ENCODE data around the gene ZNF813.

Gene ZNF813

DNA sequence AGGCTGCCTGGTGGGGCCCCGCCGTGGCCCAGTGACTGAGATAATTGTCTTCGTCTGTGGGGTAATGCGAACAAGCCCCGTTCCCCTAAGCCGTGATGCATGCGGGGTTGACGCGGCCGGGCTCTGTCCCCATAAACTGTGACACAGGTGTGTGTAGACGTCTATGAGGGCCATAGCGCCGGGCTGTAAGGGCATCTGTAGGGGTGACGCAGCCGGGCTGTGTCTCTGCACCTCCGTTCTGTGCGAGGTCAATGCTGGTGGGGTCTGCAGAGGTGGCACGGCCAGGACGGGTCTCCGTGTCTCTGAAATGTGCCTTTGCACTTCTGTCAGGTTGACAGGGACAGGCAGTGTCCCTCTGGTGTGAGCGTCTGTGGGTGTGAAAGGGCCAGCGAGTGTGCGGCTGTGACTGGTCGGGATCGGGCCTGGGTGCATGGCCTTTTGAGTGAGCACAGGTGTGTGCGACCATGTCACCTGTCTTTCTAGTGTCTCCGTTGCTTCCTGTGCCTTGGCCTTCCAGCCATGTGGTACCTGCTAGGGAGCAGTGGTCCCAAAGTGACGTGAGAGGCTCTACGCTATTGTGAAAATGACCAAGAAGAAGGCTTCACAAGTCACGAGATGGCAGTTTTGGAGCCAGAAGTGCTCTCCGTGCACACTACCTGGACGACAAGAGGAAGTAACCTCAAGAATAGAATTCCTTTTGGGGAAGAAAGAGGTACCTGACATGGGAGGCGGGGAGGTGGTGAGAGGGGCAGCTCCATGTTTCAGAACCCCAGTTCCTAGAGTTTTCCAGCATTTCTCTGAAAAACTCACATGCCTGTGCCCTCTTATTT lies 54.1 kb downstream of the ZNF813 start:
- no peak for DNase-seq

- DNase-seq, result no peak
Observed at GRCh38 chr19:53525922-53526321, 58.4 kb downstream of the ZNF813 start.

GRCh38 chr19:53530622-53531021 lies 63.1 kb downstream of the ZNF813 start:
- DNase-seq, result no peak

GRCh38 chr19:53531457-53531856 lies 63.9 kb downstream of the ZNF813 start:
- no peak for DNase-seq

DNA sequence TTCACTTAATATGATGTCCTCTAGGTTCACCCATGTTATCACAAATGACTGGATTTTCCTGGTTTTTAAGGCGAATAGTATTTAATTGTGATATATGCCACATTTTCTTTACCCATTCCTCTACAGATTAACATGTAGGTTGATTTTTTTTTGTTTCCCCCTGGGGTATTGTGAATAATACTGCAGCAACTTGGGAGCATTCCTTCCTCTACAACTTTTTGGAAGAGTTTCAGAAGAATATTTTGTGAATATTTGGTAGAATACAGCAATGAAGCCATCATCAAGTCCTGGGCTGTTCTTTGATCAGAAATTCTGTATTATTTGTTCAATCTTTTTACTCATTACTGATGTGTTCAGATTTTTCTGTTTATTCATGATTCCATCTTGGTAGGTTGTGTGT lies 64.8 kb downstream of the ZNF813 start:
- no peak for DNase-seq

DNA sequence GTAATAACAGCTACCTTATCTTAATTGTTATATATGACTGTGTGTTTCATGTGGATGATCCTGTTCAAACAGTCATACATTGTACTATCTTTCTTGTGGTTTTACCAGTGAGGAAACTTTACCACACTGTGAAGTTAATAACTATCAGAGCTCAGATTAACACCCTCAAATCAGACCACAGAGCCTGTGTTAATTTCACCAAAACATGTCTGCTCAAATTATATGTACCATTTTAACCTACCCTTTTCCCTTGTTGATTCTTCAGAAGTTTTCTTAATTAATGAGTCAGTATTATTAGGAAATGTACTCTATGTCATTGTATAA lies 68.7 kb downstream of the ZNF813 start:
- no peak for DNase-seq

DNA sequence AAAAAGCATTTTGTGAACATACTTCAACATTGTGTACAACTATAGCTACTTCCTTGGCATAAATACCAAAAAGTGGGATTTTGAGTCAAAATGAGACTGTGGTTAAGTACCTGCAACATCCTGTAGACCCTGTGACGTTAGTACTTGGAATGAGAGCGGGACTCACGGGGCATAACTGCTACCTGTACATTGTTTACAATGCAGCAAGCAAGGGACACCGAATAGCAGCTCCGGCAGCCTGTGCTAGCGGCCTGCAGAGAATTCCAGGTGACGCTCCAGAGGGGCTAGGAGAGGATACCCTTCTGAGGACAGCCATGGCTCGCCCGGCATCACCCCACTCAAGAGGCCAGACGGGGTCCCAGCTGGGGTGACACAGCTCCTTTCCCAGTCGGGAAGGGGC lies 69.6 kb downstream of the ZNF813 start:
- DNase-seq, result peak; percentile 43

DNA sequence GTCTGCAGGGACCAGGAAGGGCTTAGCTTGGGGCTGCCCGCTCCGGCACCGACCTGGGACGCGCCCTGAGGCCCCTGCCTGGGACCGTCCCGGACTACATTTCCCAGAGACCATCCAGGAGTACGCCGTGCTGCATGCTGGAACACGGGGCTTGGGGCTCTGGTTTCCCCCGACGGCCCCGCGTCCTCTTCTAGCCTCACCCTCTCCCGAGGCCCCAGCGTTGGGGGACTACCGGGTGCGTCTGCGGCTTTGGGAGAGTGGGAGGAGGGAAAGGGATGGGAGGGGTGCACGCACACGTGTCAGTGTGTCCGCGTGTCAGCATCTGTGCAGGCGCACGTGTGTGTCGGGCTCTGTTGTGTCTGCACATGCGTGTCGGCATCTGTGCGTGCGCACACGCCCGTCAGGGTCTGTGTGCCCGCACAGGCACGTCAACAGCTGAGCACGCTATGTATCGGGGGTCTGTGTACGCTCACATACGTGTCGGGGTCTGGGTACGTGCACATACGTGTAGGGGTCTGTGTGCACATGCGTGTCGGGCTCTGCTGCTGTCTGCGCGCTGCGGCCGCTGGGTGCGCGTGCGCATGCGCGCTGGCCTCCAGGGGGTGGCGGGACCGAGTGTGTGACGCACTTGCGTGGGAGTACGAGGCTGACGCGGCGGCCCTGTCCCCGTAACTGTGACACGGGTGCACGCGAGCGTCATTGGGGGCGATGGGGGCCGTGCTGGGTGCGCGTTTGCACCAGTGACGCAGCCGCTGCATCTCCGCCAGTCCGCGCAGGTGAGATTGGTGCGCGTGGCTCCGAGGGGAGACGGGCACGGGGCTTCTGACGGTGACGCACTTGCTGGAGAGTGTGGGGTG lies 70.2 kb downstream of the ZNF813 start, which contains the start of gene ZNF331:
ZNF331 (plus strand) TSS at position 625 of the 857 bp plus-strand sequence. CDS start 31,232 bp downstream, outside the sequence.
- peak; percentile 75 for DNase-seq

- DNase-seq, result no peak
Observed at GRCh38 chr19:53538378-53539109, 71.0 kb downstream of the ZNF813 start.

GRCh38 chr19:53540091-53540490 lies 72.6 kb downstream of the ZNF813 start:
- no peak for DNase-seq

DNA sequence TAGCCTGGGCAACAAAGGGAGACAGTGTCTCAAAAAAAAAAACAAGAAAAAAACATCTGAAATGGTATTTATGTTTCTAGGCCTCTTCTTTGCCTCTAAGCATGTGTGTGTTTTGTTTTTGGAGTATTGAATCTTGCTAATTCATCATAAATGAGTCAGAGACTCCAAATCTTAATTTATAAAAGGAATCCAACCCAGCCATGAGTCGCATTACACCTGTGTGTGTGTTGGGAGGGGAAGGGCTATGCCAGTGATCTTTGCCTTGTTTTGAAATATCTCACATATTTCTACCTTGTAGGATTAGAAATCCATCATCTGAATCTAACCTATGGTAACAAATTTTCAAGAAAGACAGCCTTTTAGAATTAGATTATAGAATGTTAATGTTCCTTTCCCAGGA lies 74.4 kb downstream of the ZNF813 start:
- DNase-seq, result no peak

DNA sequence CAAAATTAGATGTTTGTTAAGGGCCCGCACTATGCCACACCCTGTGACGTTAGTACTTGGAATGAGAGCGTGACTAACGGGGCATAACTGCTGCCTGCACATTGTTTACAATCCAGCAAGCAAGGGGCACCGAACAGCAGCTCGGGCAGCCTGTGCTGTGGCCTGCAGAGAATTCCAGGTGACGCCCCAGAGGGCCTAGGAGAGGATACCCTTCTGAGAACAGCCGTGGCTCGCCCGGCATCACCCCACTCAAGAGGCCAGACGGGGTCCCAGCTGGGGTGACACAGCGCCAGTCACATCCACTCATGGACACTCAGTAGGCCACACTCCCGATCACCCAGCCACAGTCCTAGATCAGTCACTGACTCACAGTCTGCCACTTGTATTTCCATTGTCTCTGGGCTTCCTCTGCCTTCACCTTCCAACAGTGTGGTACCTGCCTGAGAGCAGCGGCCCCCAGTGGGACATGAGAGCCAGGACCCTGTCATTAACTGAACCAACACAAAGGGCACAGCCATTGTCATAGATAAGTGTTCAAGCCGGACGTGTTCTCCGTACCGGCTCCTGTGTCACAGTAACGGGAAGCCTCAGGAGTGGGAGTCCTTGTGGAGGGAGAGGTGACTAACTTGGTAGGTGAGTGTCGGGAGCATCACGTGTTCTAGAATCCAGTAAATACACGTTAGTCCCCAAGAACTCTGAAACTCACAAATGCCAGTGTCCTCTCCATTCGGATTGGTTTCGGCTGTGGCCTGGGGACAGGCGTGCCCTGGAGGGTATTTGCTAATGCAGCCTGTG lies 77.9 kb downstream of the ZNF813 start:
- DNase-seq, result no peak

Measured in NCI-H146 (cell line).